ENCODE measurements around the gene MYO18A. TPM values are rescaled to one million over a fixed set of nuclear protein-coding genes. Genes with fewer than 3 reads are reported as not detected.

MYO18A gene
- total and polyA plus RNA-seq, 10 of the 15 experiments (the other 5 are each of a cell fraction or from before 2014, with no cell fraction given) = 2.9 to 66.0 (median 24.5) TPM

GRCh38 chr17:29049541-29050145 is 130.6 kb downstream of the MYO18A start:
- Histone ChIP-seq H3K4me3 (no peak overlapping the region), H3K9ac (ENCODE audit: control insufficient read depth, insufficient read depth, low read length) (no peak overlapping the region), H3K27me3 (replicated peaks in 1 of 2; ENCODE audit: control insufficient read depth in 2 of 2, insufficient read depth in 2 of 2, low read length in 1 of 2) (peaks cover 2 to 4% of the 10 kb centered on the region in 2 experiments; a peak in 3 of 4 replicates), H3K4me1 (ENCODE audit: control insufficient read depth, insufficient read depth, low read length) (no peaks in the 10 kb centered on the region), H4K20me1 (ENCODE audit: control insufficient read depth, insufficient read depth) (no peaks in the 10 kb centered on the region), H3K79me2 (ENCODE audit: control insufficient read depth, insufficient read depth, low read length) (no peaks in the 10 kb centered on the region), H3K4me2 (ENCODE audit: control insufficient read depth, insufficient read depth) (no peak overlapping the region), H2AFZ (ENCODE audit: control insufficient read depth, low read depth, low read length) (no peak overlapping the region), H3K27ac (ENCODE audit: control insufficient read depth, insufficient read depth) (no peak overlapping the region), H3K36me3 (ENCODE audit: control insufficient read depth in 2 of 2, insufficient read depth in 2 of 2, low read length in 1 of 2) (no peaks in the 10 kb centered on the region), H3K9me3 (replicated peaks; ENCODE audit: control insufficient read depth, insufficient read depth, low read length) (no peaks in the 10 kb centered on the region)
- in situ Hi-C loops (cut with MboI) = no loop called here
- BruUV-seq (replicated peaks) = no TSS peak
- no peak for TF ChIP-seq CBX3 (IDR thresholded peaks at IDR 0.05; ENCODE audit: borderline replicate concordance, low read depth)
- no peak for TF ChIP-seq HCFC1 (IDR thresholded peaks at IDR 0.05; ENCODE audit: low read length)
- no peak for TF ChIP-seq PML (IDR thresholded peaks at IDR 0.05; ENCODE audit: low read length)
- no peak for TF ChIP-seq ZNF274 (IDR thresholded peaks at IDR 0.05; ENCODE audit: insufficient read depth, insufficient read length)
- TF ChIP-seq NR2C2 (IDR thresholded peaks at IDR 0.05; ENCODE audit: borderline replicate concordance, control insufficient read depth, insufficient read length, low read depth) = no peak
- TF ChIP-seq, protein P1, sequence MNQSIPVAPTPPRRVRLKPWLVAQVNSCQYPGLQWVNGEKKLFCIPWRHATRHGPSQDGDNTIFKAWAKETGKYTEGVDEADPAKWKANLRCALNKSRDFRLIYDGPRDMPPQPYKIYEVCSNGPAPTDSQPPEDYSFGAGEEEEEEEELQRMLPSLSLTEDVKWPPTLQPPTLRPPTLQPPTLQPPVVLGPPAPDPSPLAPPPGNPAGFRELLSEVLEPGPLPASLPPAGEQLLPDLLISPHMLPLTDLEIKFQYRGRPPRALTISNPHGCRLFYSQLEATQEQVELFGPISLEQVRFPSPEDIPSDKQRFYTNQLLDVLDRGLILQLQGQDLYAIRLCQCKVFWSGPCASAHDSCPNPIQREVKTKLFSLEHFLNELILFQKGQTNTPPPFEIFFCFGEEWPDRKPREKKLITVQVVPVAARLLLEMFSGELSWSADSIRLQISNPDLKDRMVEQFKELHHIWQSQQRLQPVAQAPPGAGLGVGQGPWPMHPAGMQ (IDR thresholded peaks at IDR 0.05; ENCODE audit: borderline replicate concordance) = no peak
- TF ChIP-seq, protein P2, sequence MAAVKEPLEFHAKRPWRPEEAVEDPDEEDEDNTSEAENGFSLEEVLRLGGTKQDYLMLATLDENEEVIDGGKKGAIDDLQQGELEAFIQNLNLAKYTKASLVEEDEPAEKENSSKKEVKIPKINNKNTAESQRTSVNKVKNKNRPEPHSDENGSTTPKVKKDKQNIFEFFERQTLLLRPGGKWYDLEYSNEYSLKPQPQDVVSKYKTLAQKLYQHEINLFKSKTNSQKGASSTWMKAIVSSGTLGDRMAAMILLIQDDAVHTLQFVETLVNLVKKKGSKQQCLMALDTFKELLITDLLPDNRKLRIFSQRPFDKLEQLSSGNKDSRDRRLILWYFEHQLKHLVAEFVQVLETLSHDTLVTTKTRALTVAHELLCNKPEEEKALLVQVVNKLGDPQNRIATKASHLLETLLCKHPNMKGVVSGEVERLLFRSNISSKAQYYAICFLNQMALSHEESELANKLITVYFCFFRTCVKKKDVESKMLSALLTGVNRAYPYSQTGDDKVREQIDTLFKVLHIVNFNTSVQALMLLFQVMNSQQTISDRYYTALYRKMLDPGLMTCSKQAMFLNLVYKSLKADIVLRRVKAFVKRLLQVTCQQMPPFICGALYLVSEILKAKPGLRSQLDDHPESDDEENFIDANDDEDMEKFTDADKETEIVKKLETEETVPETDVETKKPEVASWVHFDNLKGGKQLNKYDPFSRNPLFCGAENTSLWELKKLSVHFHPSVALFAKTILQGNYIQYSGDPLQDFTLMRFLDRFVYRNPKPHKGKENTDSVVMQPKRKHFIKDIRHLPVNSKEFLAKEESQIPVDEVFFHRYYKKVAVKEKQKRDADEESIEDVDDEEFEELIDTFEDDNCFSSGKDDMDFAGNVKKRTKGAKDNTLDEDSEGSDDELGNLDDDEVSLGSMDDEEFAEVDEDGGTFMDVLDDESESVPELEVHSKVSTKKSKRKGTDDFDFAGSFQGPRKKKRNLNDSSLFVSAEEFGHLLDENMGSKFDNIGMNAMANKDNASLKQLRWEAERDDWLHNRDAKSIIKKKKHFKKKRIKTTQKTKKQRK (IDR thresholded peaks at IDR 0.05; ENCODE audit: low read depth, low read length) = no peak
- TF ChIP-seq CHD2 (IDR thresholded peaks at IDR 0.05; ENCODE audit: borderline replicate concordance, low read depth, low read length) = no peak
- TF ChIP-seq PKNOX1 (IDR thresholded peaks at IDR 0.05) = no peak
- no peak for TF ChIP-seq CHD1 (IDR thresholded peaks at IDR 0.05; ENCODE audit: low read depth, low read length)
- no peak for TF ChIP-seq KAT2A (conservative IDR thresholded peaks at IDR 0.05; ENCODE audit: control insufficient read depth, low read depth, low read length)
- TF ChIP-seq SMAD5 (IDR thresholded peaks at IDR 0.05; ENCODE audit: low read depth) = no peak
- no peak for TF ChIP-seq EED (IDR thresholded peaks at IDR 0.05; ENCODE audit: low read depth)
- WGBS (ENCODE audit: insufficient coverage, insufficient replicate concordance, low lambda C conversion rate, missing lambda C conversion rate) = 50% methylated on average over 11 of the region's 11 CpGs
- ChIA-PET POLR2A (interaction anchor here (0.6 kb wide), 1 partner anchor 9 kb away, joined by 3 read pairs; no protein-coding TSS in a partner anchor), RAD21 (ENCODE audit: unreplicated experiment) (no interaction called here), SMC1A (ENCODE audit: uncharacterized antibody, unreplicated experiment) (no interaction called here), CTCF (no interaction called here)
- DNase-seq (ENCODE audit: low read depth, low spot score) (no peak), ATAC-seq (no peak), FAIRE-seq (no peak)
- intact Hi-C loops (cut with micrococcal nuclease; ENCODE audit: unreplicated experiment) = loop anchor here (10.0 kb wide), 1 partner anchor 75 kb away; no protein-coding TSS in a partner anchor

Data from GM12878 (cell line).